GM12878 (cell line): ENCODE measurements around the gene IBA57. TPM values are rescaled to one million over a fixed set of nuclear protein-coding genes. Genes with fewer than 3 reads are reported as not detected.

Experiments used
- ATAC-seq: fragments of 200-7000 bp; cut with Tn5 transposase; 3 replicates; pipeline ENCODE4 v1.9.1; 2020; ENCODE audit warnings: mild to moderate bottlenecking, moderate library complexity
- BruUV-seq: library from RNA; stranded (reverse); fragments of 400-500 nt; replicated peaks from 2 replicates; lab custom pipeline; 2021; lab: Mats Ljungman, UMichigan
- CTCF ChIA-PET: fragments of 300-600 bp; sonication (Branson Sonifier 250); formaldehyde crosslinking; extraction: SDS; loops from one replicate; lab custom pipeline; 2021; ENCODE audit warnings: inconsistent platforms; lab: Yijun Ruan, JAX
- POLR2A ChIA-PET: fragments of 350-600 bp; formaldehyde crosslinking; extraction: SDS; loops from one replicate; lab custom pipeline; 2021; ENCODE audit warnings: inconsistent platforms; lab: Charles Lee
- RAD21 ChIA-PET: fragments of 300-600 bp; sonication (Branson Sonifier 250); formaldehyde crosslinking; loops from one replicate; lab custom pipeline; 2023; ENCODE audit warnings: antibody characterized with exemption; ENCODE audit not compliant: unreplicated experiment; lab: Charles Lee
- SMC1A ChIA-PET: fragments of 300-600 bp; sonication (Branson Sonifier 250); formaldehyde crosslinking; loops from one replicate; lab custom pipeline; 2023; ENCODE audit not compliant: unreplicated experiment, uncharacterized antibody; lab: Charles Lee
- DNase-seq: peaks from one replicate; pipeline ENCODE4 v3.0.0-alpha.2; 2011; ENCODE audit warnings: low read depth, low spot score
- FAIRE-seq: peaks from 3 replicates; lab custom pipeline; 2011; peaks lifted over from hg19 to GRCh38; lab: Jason Lieb, UNC
- H2AFZ ChIP-seq: 2 replicates; pipeline ENCODE4 v1.6.0; 2011; ENCODE audit warnings: low read depth, low read length, control low read depth; ENCODE audit not compliant: control insufficient read depth
- H3K27ac ChIP-seq: 2 replicates; pipeline ENCODE4 v1.5.1; 2011; ENCODE audit warnings: control low read depth; ENCODE audit not compliant: control insufficient read depth, insufficient read depth
- H3K27me3 ChIP-seq, 2 experiments: replicated peaks in 1 of 2; 2 replicates each; pipeline versions ENCODE4 v1.6.0 to v1.6.1; 2011; ENCODE audit warnings: low read length in 1 of 2; ENCODE audit not compliant: control insufficient read depth in 2 of 2, insufficient read depth in 2 of 2
- H3K36me3 ChIP-seq, 2 experiments: 2 replicates each; pipeline ENCODE4 v1.5.1; 2011; ENCODE audit warnings: low read length in 1 of 2; ENCODE audit not compliant: control insufficient read depth in 2 of 2, insufficient read depth in 2 of 2
- H3K4me1 ChIP-seq: 2 replicates; pipeline ENCODE4 v1.6.1; 2011; ENCODE audit warnings: mild to moderate bottlenecking, low read length, moderate library complexity, mixed read lengths; ENCODE audit not compliant: control insufficient read depth, insufficient read depth
- H3K4me2 ChIP-seq: 2 replicates; pipeline ENCODE4 v1.6.0; 2011; ENCODE audit warnings: control low read depth; ENCODE audit not compliant: control insufficient read depth, insufficient read depth
- H3K4me3 ChIP-seq: fragments of 200-600 bp; sonication (generic); 2 replicates; pipeline ENCODE4 v1.5.1; 2016
- H3K79me2 ChIP-seq: 2 replicates; pipeline ENCODE4 v1.6.0; 2011; ENCODE audit warnings: low read length; ENCODE audit not compliant: control insufficient read depth, insufficient read depth
- H3K9ac ChIP-seq: 2 replicates; pipeline ENCODE4 v1.8.0; 2011; ENCODE audit warnings: low read length, control low read depth, mixed read lengths; ENCODE audit not compliant: control insufficient read depth, insufficient read depth
- H3K9me3 ChIP-seq: replicated peaks from 3 replicates; pipeline ENCODE4 v1.5.1; 2011; ENCODE audit warnings: mild to moderate bottlenecking, low read length; ENCODE audit not compliant: control insufficient read depth, insufficient read depth
- H4K20me1 ChIP-seq: 2 replicates; pipeline ENCODE4 v1.6.0; 2011; ENCODE audit not compliant: control insufficient read depth, insufficient read depth
- BCL11A ChIP-seq: IDR thresholded peaks from 2 replicates; pipeline ENCODE4 v1.6.1; 2011; ENCODE audit warnings: low read depth, low read length
- BHLHE40 ChIP-seq, 2 experiments: fragments of 450-650 bp in 1 of 2; IDR thresholded peaks; 2 replicates each; pipeline ENCODE4 v1.6.1; 2011 to 2017; ENCODE audit warnings: low read depth in 2 of 2, borderline replicate concordance in 1 of 2, improper control_type of control experiment in 1 of 2, low read length in 1 of 2, mild to moderate bottlenecking in 1 of 2
- CBX5 ChIP-seq: sonication (generic); IDR thresholded peaks from 2 replicates; pipeline ENCODE4 v1.6.1; 2016; ENCODE audit warnings: low read depth, moderate library complexity, mild to moderate bottlenecking, inconsistent platforms
- CREB1 ChIP-seq: IDR thresholded peaks from 2 replicates; pipeline ENCODE4 v1.6.1; 2012; ENCODE audit warnings: low read depth, mild to moderate bottlenecking, inconsistent platforms
- EP300 ChIP-seq, 2 experiments: fragments of 150-350 bp in 1 of 2; IDR thresholded peaks; 2 replicates each; pipeline ENCODE4 v1.6.1; 2011 to 2012; ENCODE audit warnings: low read depth in 2 of 2, low read length in 2 of 2, borderline replicate concordance in 1 of 2, improper control_type of control experiment in 1 of 2, inconsistent platforms in 1 of 2; ENCODE audit not compliant: control insufficient read depth in 1 of 2
- HDAC2 ChIP-seq: fragments of 200-600 bp; sonication (generic); IDR thresholded peaks from 2 replicates; pipeline ENCODE4 v1.6.1; 2017
- LARP7 ChIP-seq: fragments of 450-650 bp; IDR thresholded peaks from 2 replicates; pipeline ENCODE4 v1.6.1; 2017; ENCODE audit warnings: mild to moderate bottlenecking
- MEF2B ChIP-seq: fragments of 450-650 bp; IDR thresholded peaks from 2 replicates; pipeline ENCODE4 v1.6.1; 2018; ENCODE audit warnings: mild to moderate bottlenecking, moderate library complexity; ENCODE audit not compliant: partially characterized antibody, poor library complexity, severe bottlenecking
- NR2C2 ChIP-seq: IDR thresholded peaks from 2 replicates; pipeline ENCODE4 v1.6.1; 2011; ENCODE audit warnings: borderline replicate concordance, low read depth; ENCODE audit not compliant: control insufficient read depth, insufficient read length
- POU2F2 ChIP-seq: IDR thresholded peaks from 3 replicates; pipeline ENCODE4 v1.6.1; 2011; ENCODE audit warnings: low read depth, mild to moderate bottlenecking, low read length, borderline replicate concordance
- RFX5 ChIP-seq: IDR thresholded peaks from 2 replicates; pipeline ENCODE4 v1.6.1; 2011; ENCODE audit warnings: low read depth, low read length, improper control_type of control experiment
- SIX5 ChIP-seq: IDR thresholded peaks from 2 replicates; pipeline ENCODE4 v1.6.1; 2011; ENCODE audit warnings: mild to moderate bottlenecking, low read depth, low read length, moderate library complexity; ENCODE audit not compliant: severe bottlenecking
- TBL1XR1 ChIP-seq: IDR thresholded peaks from 2 replicates; pipeline ENCODE4 v1.6.1; 2012; ENCODE audit warnings: low read depth, low read length, improper control_type of control experiment
- YY1 ChIP-seq: IDR thresholded peaks from 2 replicates; pipeline ENCODE4 v1.6.1; 2011; ENCODE audit warnings: low read depth, mild to moderate bottlenecking, low read length
- ZNF622 ChIP-seq: fragments of 450-650 bp; IDR thresholded peaks from 2 replicates; pipeline ENCODE4 v1.6.1; 2017; ENCODE audit warnings: mild to moderate bottlenecking, inconsistent platforms
- WGBS: methylation state at CpG from one replicate; pipeline ENCODE4 v1.1.6; 2016; ENCODE audit warnings: low lambda C conversion rate; ENCODE audit not compliant: insufficient replicate concordance, insufficient coverage; ENCODE audit errors: missing lambda C conversion rate; 5-methylcytosine and 5-hydroxymethylcytosine counted together
- in situ Hi-C: fragments of 300-500 bp; cut with MboI; formaldehyde crosslinking; loops from 9 replicates; pipeline ENCODE4 v1.14.3; 2018; ENCODE audit warnings: mixed read lengths
- intact Hi-C: fragments of 100-400 bp; cut with micrococcal nuclease; formaldehyde crosslinking; loops from one replicate; pipeline ENCODE4 v1.14.2; 2022; ENCODE audit not compliant: unreplicated experiment
- polyA plus RNA-seq, 11 experiments: library from polyadenylated mRNA; depleted of rRNA in 4 of 11; unstranded in 6 of 11; stranded (reverse) in 5 of 11; fragments of >200 nt; fragmentation: Nextera tagmentation in 4 of 11; fragmentation: Illumina TruSeq in 1 of 11; extraction: Ambion mirVana in 4 of 11; extraction: Trizol in 1 of 11; gene quantifications; 1 replicate in 1 of 11; 2 replicates in 10 of 11; pipeline versions ENCODE4 v1.2.1 to v1.2.3, GENCODE V29; 2011 to 2016; ENCODE audit warnings: inconsistent platforms in 2 of 11, missing spikeins in 2 of 11, low read depth in 1 of 11
- total RNA-seq, 4 experiments: library from RNA; depleted of rRNA in 3 of 4; stranded (reverse); fragments of >200 nt in 3 of 4; fragmentation: Illumina TruSeq in 1 of 4; extraction: Trizol in 1 of 4; gene quantifications; 2 replicates each; pipeline versions ENCODE4 v1.2.1 to v1.2.3, GENCODE V29; 2013 to 2021
- TF ChIP-seq, protein P1 (sequence below): fragments of 450-650 bp; IDR thresholded peaks from 2 replicates; pipeline ENCODE4 v1.6.1; 2017; ENCODE audit warnings: mild to moderate bottlenecking
- TF ChIP-seq, protein P2 (sequence below): fragments of 450-650 bp; IDR thresholded peaks from 2 replicates; pipeline ENCODE4 v1.6.1; 2014; ENCODE audit warnings: mild to moderate bottlenecking

Gene IBA57
- total and polyA plus RNA-seq, 10 of the 15 experiments (the other 5 are each of a cell fraction or from before 2014, with no cell fraction given), result 0.51 to 8.6 (median 3.7) TPM

DNA sequence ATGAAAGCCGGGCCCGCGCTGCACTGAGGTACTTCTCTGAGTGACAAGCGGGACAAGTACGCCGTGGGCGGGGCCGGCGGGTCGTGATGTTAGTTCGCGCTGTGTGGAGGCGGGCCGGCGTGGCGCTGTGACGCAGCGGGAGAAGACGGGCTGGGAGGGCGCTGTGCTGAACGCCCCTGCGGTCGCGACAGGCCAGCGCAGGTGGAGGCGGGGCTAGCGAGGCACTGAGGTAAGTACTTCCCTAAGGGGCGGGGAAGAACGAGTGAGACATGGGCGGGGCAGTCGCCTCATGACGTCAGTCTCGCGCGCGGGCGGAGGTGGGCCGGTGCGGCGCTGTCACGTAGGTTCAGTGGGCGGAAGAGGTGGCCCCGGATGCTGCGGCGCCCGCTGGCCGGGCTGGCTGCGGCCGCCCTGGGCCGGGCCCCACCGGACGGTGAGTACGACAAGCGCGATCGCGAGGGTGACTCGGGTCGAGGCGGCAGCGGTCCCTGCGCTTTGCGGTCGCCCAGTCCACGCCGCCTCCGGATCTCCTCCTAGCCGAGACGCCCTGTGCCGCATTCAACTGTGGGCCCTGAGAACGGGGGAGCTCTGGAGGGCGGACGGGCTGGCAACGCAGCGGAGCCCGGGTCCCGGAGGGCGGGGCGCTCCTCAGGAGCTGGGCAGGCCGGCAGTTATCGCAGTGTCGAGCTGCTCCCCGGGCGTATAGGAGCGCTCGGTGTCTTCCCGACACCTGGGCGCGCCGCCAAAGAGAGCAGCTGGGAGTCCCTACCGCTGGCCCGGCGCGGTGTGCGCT, 25.5 kb upstream of the IBA57 start, which contains the start of gene GUK1:
Gene GUK1, plus strand, starts transcription at position 349 of the 793 bp plus-strand sequence. Its CDS starts 24 bp downstream, at position 373.
- H3K4me1 ChIP-seq, result peaks cover 17% of the 10 kb centered on the region
- BruUV-seq, result TSS peak; percentile 74
- peak within 1 kb of the TSS; percentile 88 for H3K4me3 ChIP-seq
- DNase-seq (peak; percentile 98), ATAC-seq (peak; percentile 88), FAIRE-seq (no peak)
- peaks cover 2 to 8% of the 10 kb centered on the region in 2 experiments; a peak in 3 of 4 replicates for H3K36me3 ChIP-seq
- intact Hi-C loops, result loop anchor here (1.0 to 2.0 kb wide), 3 partner anchors 25 to 57 kb away; partner anchors contain the start of genes ARF1, IBA57 and MRPL55
- in situ Hi-C loops, result loop anchor here (5.0 kb wide), 1 partner anchor 32 kb away; no protein-coding TSS in a partner anchor
- ChIA-PET SMC1A (interaction anchor here (1.1 to 2.4 kb wide), 2 partner anchors 25 to 26 kb away, joined by 3 to 9 read pairs; no protein-coding TSS in a partner anchor), RAD21 (interaction anchor here (1.2 to 1.4 kb wide), 2 partner anchors 25 to 27 kb away, joined by 5 to 8 read pairs; partner anchors contain the start of gene IBA57), CTCF (interaction anchor here (1.0 to 6.1 kb wide), 3 partner anchors 10 to 140 kb away, joined by 3 to 54 read pairs (median 12); partner anchors contain the start of gene IBA57), POLR2A (interaction anchor here (0.6 to 5.6 kb wide), 6 partner anchors 22 to 58 kb away, joined by 3 to 43 read pairs (median 3); partner anchors contain the start of genes ARF1 and IBA57)
- peak within 1 kb of the TSS; percentile 86 for H3K4me2 ChIP-seq
- peak within 1 kb of the TSS; percentile 92 for H2AFZ ChIP-seq
- peak within 1 kb of the TSS; percentile 96 for H3K27ac ChIP-seq
- peak within 1 kb of the TSS; percentile 95 for H3K9ac ChIP-seq
- 0 out of 2 replicates have a peak, but pooled peaks cover 3% of the 10 kb centered on the region for H4K20me1 ChIP-seq
- no peaks in the 10 kb centered on the region for H3K9me3 ChIP-seq
- H3K79me2 ChIP-seq, result peaks cover 47% of the 10 kb centered on the region
- under 1% methylated on average over 90 of the region's 95 CpGs for WGBS
- no peaks in the 10 kb centered on the region for H3K27me3 ChIP-seq
- TF ChIP-seq TBL1XR1, result peak; percentile 66; the same call in 1 of the 2 replicates
- TF ChIP-seq BCL11A, result no peak
- TF ChIP-seq MEF2B, result peak; percentile 3
- TF ChIP-seq CBX5, result no peak
- TF ChIP-seq LARP7, result peak; percentile 75
- no peak for TF ChIP-seq HDAC2
- TF ChIP-seq BHLHE40 (IDR thresholded peaks at IDR 0.05; ENCODE audit: borderline replicate concordance in 1 of 2, low read depth in 2 of 2, low read length in 1 of 2), result peak; percentile 59 to 71; a peak in 3 of 4 replicates
- TF ChIP-seq EP300 (IDR thresholded peaks at IDR 0.05; ENCODE audit: borderline replicate concordance in 1 of 2, control insufficient read depth in 1 of 2, low read depth in 2 of 2, low read length in 2 of 2), result 0 out of 4 replicates have a peak, but pooled peaks of 1 of the 2 experiments have one; percentile 10
- 0 out of 2 replicates have a peak, but pooled peaks have one; percentile 9 for TF ChIP-seq YY1
- TF ChIP-seq, protein P1, sequence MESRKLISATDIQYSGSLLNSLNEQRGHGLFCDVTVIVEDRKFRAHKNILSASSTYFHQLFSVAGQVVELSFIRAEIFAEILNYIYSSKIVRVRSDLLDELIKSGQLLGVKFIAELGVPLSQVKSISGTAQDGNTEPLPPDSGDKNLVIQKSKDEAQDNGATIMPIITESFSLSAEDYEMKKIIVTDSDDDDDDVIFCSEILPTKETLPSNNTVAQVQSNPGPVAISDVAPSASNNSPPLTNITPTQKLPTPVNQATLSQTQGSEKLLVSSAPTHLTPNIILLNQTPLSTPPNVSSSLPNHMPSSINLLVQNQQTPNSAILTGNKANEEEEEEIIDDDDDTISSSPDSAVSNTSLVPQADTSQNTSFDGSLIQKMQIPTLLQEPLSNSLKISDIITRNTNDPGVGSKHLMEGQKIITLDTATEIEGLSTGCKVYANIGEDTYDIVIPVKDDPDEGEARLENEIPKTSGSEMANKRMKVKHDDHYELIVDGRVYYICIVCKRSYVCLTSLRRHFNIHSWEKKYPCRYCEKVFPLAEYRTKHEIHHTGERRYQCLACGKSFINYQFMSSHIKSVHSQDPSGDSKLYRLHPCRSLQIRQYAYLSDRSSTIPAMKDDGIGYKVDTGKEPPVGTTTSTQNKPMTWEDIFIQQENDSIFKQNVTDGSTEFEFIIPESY, result no peak
- TF ChIP-seq, protein P2, sequence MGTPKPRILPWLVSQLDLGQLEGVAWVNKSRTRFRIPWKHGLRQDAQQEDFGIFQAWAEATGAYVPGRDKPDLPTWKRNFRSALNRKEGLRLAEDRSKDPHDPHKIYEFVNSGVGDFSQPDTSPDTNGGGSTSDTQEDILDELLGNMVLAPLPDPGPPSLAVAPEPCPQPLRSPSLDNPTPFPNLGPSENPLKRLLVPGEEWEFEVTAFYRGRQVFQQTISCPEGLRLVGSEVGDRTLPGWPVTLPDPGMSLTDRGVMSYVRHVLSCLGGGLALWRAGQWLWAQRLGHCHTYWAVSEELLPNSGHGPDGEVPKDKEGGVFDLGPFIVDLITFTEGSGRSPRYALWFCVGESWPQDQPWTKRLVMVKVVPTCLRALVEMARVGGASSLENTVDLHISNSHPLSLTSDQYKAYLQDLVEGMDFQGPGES, result no peak
- no peak for TF ChIP-seq NR2C2
- TF ChIP-seq SIX5, result no peak
- TF ChIP-seq ZNF622, result no peak
- TF ChIP-seq CREB1, result peak; percentile 97
- TF ChIP-seq POU2F2, result peak; percentile 48; the same call in 2 of the 3 replicates
- peak; percentile 74 for TF ChIP-seq RFX5
